B cell (primary cell): ENCODE results near the gene DENND4B. TPM values are rescaled to one million over a fixed set of nuclear protein-coding genes. Genes with fewer than 3 reads are reported as not detected.
"Not testable (repeated sequence)": the region's sequence is repeated elsewhere in the genome, so short reads cannot be mapped to it uniquely, and the experiment has no call there.

Experiments
- ATAC-seq: fragments of 200-7000 bp; cut with Tn5 transposase; one replicate; pipeline ENCODE4 v1.10.0; 2021; ENCODE audit warnings: low read depth, mild to moderate bottlenecking, moderate number of reproducible peaks, moderate library complexity
- CTCF ChIA-PET: fragments of 350-600 bp; sonication (Branson Sonifier 250); formaldehyde crosslinking; loops from one replicate; lab custom pipeline; 2021; ENCODE audit warnings: antibody characterized with exemption, inconsistent platforms; lab: Charles Lee
- POLR2A ChIA-PET: fragments of 350-600 bp; sonication (Branson Sonifier 250); formaldehyde crosslinking; loops from one replicate; lab custom pipeline; 2021; ENCODE audit warnings: antibody characterized with exemption; lab: Charles Lee
- DNase-seq: peaks from one replicate; pipeline ENCODE4 v3.0.0; 2013
- H2AFZ ChIP-seq: 2 replicates; pipeline ENCODE4 v1.6.1; 2012; ENCODE audit warnings: mild to moderate bottlenecking, low read depth, low read length; ENCODE audit not compliant: insufficient read depth, poor library complexity, severe bottlenecking
- H3K27ac ChIP-seq, 2 donors: 1 replicate in 1 of 2; 2 replicates in 1 of 2; pipeline ENCODE4 v1.5.1; 2012 to 2013; ENCODE audit warnings: low read length in 2 of 2, mild to moderate bottlenecking in 2 of 2, moderate library complexity in 1 of 2
- H3K27me3 ChIP-seq, 4 experiments: fragments of 200-600 bp in 1 of 4; sonication (generic) in 1 of 4; replicated peaks in 1 of 4; 1 replicate in 2 of 4; 2 replicates in 2 of 4; pipeline versions ENCODE4 v1.6.1 to v1.7.0; 2013 to 2016; ENCODE audit warnings: low read length in 3 of 4, mild to moderate bottlenecking in 2 of 4, mixed read lengths in 1 of 4, moderate library complexity in 1 of 4; ENCODE audit not compliant: insufficient read depth in 4 of 4, control insufficient read depth in 3 of 4; ENCODE audit errors: control extremely low read depth in 1 of 4
- H3K36me3 ChIP-seq, 2 experiments: replicated peaks in 1 of 2; 1 replicate in 1 of 2; 2 replicates in 1 of 2; pipeline versions ENCODE4 v1.6.1 to v1.7.1; 2013; ENCODE audit warnings: low read length in 1 of 2; ENCODE audit not compliant: insufficient read depth in 2 of 2, control insufficient read depth in 1 of 2; ENCODE audit errors: control extremely low read depth in 1 of 2, extremely low read depth in 1 of 2
- H3K4me1 ChIP-seq, 2 donors: fragments of 200-600 bp in 1 of 2; sonication (generic) in 1 of 2; 1 replicate in 1 of 2; 2 replicates in 1 of 2; pipeline versions ENCODE4 v1.5.1 to v1.6.1; 2013 to 2017; ENCODE audit warnings: low read length in 2 of 2; ENCODE audit not compliant: control insufficient read depth in 2 of 2, insufficient read depth in 2 of 2
- H3K4me2 ChIP-seq: replicated peaks from 2 replicates; pipeline ENCODE3; 2012; ENCODE audit warnings: mild to moderate bottlenecking, low read depth, low read length; ENCODE audit not compliant: poor library complexity, severe bottlenecking
- H3K4me3 ChIP-seq, 5 experiments: fragments of 200-600 bp in 1 of 5; sonication (generic) in 1 of 5; 1 replicate in 3 of 5; 2 replicates in 2 of 5; pipeline versions ENCODE4 v1.5.1 to v1.7.0; 2011 to 2016; ENCODE audit warnings: low read length in 4 of 5, mild to moderate bottlenecking in 4 of 5, low read depth in 2 of 5, control low read depth in 1 of 5, moderate library complexity in 1 of 5; ENCODE audit not compliant: insufficient read depth in 1 of 5; ENCODE audit errors: control extremely low read depth in 1 of 5, extremely low read depth in 1 of 5
- H3K79me2 ChIP-seq: fragments of 200-600 bp; sonication (generic); one replicate; pipeline ENCODE4 v1.6.0; 2016; ENCODE audit warnings: low read length; ENCODE audit not compliant: control insufficient read depth, insufficient read depth
- H3K9ac ChIP-seq: fragments of 200-600 bp; sonication (generic); 2 replicates; pipeline ENCODE4 v1.6.1; 2017; ENCODE audit warnings: mild to moderate bottlenecking, low read length, moderate library complexity
- H3K9me3 ChIP-seq, 3 donors: one replicate each; pipeline versions ENCODE4 v1.6.1 to v1.7.1; 2013; ENCODE audit warnings: low read length in 2 of 3; ENCODE audit not compliant: control insufficient read depth in 2 of 3, insufficient read depth in 1 of 3; ENCODE audit errors: control extremely low read depth in 1 of 3
- H4K20me1 ChIP-seq: 2 replicates; pipeline ENCODE4 v1.6.0; 2012; ENCODE audit warnings: mild to moderate bottlenecking, low read length; ENCODE audit not compliant: insufficient read depth, control insufficient read depth, poor library complexity, severe bottlenecking
- H3K27ac Mint-ChIP-seq: one replicate; pipeline ENCODE4 v1.8.0; 2021; ENCODE audit warnings: mixed read lengths
- H3K27me3 Mint-ChIP-seq: one replicate; pipeline ENCODE4 v1.8.0; 2021; ENCODE audit warnings: mixed read lengths
- H3K4me1 Mint-ChIP-seq: one replicate; pipeline ENCODE4 v1.8.0; 2021; ENCODE audit warnings: mixed read lengths
- H3K4me3 Mint-ChIP-seq: one replicate; pipeline ENCODE4 v1.8.0; 2021; ENCODE audit warnings: mixed read lengths
- H3K9me3 Mint-ChIP-seq: one replicate; pipeline ENCODE4 v1.8.0; 2022; ENCODE audit warnings: mixed read lengths; ENCODE audit not compliant: insufficient read depth
- EZH2 ChIP-seq: IDR thresholded peaks from 2 replicates; pipeline ENCODE4 v1.6.1; 2012; ENCODE audit warnings: borderline replicate concordance, low read depth, mild to moderate bottlenecking, moderate library complexity, low read length; ENCODE audit not compliant: insufficient read depth, poor library complexity, severe bottlenecking
- WGBS: methylation state at CpG from one replicate; pipeline ENCODE4 v1.1.5; 2013; ENCODE audit warnings: missing lambda C conversion rate; ENCODE audit not compliant: insufficient coverage; 5-methylcytosine and 5-hydroxymethylcytosine counted together
- intact Hi-C: fragments of 100-400 bp; cut with micrococcal nuclease; formaldehyde crosslinking; loops from one replicate; pipeline ENCODE4 v1.10.0; 2022
- polyA plus RNA-seq: library from polyadenylated mRNA; depleted of rRNA; stranded (reverse); fragments of >200 nt; gene quantifications from 2 replicates; pipeline ENCODE4 v1.2.3, GENCODE V29; 2012
- total RNA-seq, 2 donors: library from RNA; stranded (reverse); fragments of 120-200 nt in 1 of 2; gene quantifications; 1 replicate in 1 of 2; 2 replicates in 1 of 2; pipeline versions ENCODE4 v1.2.3 to v1.2.4, GENCODE V29; 2013 to 2022
- TF ChIP-seq, protein P1 (sequence below): fragments of 200-600 bp; IDR thresholded peaks from one replicate; pipeline ENCODE4 v1.8.0; 2022; ENCODE audit warnings: antibody characterized with exemption, mild to moderate bottlenecking

Gene DENND4B
- total and polyA plus RNA-seq, 2 donors (not counting 1 experiment from before 2014, with no cell fraction given): 275 to 389 TPM

DNA sequence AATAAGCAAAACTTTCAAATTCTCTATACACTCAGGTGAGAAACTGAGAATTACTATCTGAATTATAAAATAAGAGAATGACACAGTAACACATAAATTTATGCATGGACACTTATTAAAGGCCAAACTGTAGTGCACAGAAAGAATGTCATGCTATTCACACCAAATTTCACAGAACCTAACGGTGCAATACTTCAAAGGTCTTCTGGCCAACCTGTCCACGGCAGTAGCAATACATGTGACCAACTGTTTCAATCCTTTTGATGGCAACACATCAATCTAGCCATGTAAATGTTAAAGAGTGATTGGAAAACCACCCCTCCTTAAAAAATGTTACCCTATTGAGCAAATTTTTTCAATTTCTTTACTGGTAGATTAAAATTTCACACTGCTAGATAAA is 34.2 kb downstream of the DENND4B start:
- Histone ChIP-seq H3K9ac (no peak overlapping the region), H3K27ac (no peak overlapping the region), H3K79me2 (peaks cover 100% of the 10 kb centered on the region), H3K9me3 (no peaks in the 10 kb centered on the region), H3K36me3 (peaks cover 0 to 22% of the 10 kb centered on the region in 2 experiments), H3K4me1 (no peaks in the 10 kb centered on the region), H3K4me2 (no peak overlapping the region), H3K27me3 (no peaks in the 10 kb centered on the region), H4K20me1 (peaks cover 79% of the 10 kb centered on the region), H3K4me3 (no peak overlapping the region), H2AFZ (no peak overlapping the region)
- ATAC-seq (no peak), DNase-seq (no peak)
- Mint-ChIP-seq H3K27ac (no peak overlapping the region), H3K4me1 (peaks cover 18% of the 10 kb centered on the region), H3K27me3 (no peaks in the 10 kb centered on the region), H3K9me3 (no peaks in the 10 kb centered on the region), H3K4me3 (no peak overlapping the region)
- WGBS: no CpG with 5 or more reads among the region's 2 CpGs
- CTCF ChIA-PET: interaction anchor here (1.5 kb wide), 1 partner anchor 75 kb away, joined by 3 read pairs; no protein-coding TSS in a partner anchor
- intact Hi-C loops: no loop called here
- TF ChIP-seq EZH2: no peak
- TF ChIP-seq, protein P1, sequence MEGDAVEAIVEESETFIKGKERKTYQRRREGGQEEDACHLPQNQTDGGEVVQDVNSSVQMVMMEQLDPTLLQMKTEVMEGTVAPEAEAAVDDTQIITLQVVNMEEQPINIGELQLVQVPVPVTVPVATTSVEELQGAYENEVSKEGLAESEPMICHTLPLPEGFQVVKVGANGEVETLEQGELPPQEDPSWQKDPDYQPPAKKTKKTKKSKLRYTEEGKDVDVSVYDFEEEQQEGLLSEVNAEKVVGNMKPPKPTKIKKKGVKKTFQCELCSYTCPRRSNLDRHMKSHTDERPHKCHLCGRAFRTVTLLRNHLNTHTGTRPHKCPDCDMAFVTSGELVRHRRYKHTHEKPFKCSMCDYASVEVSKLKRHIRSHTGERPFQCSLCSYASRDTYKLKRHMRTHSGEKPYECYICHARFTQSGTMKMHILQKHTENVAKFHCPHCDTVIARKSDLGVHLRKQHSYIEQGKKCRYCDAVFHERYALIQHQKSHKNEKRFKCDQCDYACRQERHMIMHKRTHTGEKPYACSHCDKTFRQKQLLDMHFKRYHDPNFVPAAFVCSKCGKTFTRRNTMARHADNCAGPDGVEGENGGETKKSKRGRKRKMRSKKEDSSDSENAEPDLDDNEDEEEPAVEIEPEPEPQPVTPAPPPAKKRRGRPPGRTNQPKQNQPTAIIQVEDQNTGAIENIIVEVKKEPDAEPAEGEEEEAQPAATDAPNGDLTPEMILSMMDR: no peak
- POLR2A ChIA-PET: no interaction called here

DNA sequence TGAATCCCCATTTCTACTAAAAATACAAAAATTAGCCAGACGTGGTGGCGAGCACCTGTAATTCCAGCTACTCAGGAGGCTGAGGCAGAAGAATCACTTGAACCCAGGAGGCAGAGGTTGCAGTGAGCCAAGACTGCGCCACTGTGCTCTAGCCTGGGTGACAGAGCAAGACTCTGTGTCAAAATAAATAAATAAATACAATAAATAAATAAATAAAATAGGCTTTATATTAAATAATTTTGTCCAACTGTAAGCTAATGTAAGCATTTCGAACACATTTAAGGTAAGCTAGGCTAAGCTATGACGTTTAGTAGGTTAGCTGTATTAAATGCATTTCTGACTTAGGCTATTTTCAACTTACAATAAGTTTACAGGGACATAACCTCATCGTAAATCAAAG is 36.0 kb downstream of the DENND4B start:
- peaks cover 14% of the 10 kb centered on the region for H3K4me1 Mint-ChIP-seq
- H3K27me3 ChIP-seq, H3K9me3 ChIP-seq, H3K9me3 Mint-ChIP-seq, H3K27ac ChIP-seq, H3K9ac ChIP-seq, H2AFZ ChIP-seq, H3K4me1 ChIP-seq, ATAC-seq, POLR2A ChIA-PET, H3K27ac Mint-ChIP-seq, H3K4me3 Mint-ChIP-seq, H3K27me3 Mint-ChIP-seq, H3K4me3 ChIP-seq, DNase-seq, H3K4me2 ChIP-seq, intact Hi-C loops: not testable (repeated sequence)
- peaks cover 2 to 20% of the 10 kb centered on the region in 2 experiments for H3K36me3 ChIP-seq
- peaks cover 100% of the 10 kb centered on the region for H3K79me2 ChIP-seq
- WGBS: 95% methylated on average over 2 of the region's 6 CpGs
- CTCF ChIA-PET: interaction anchor here (0.7 to 1.5 kb wide), 2 partner anchors 29 to 77 kb away, joined by 3 read pairs; no protein-coding TSS in a partner anchor
- peaks cover 89% of the 10 kb centered on the region for H4K20me1 ChIP-seq
